ENCODE measurements around the gene RUVBL2.

Gene RUVBL2

DNA sequence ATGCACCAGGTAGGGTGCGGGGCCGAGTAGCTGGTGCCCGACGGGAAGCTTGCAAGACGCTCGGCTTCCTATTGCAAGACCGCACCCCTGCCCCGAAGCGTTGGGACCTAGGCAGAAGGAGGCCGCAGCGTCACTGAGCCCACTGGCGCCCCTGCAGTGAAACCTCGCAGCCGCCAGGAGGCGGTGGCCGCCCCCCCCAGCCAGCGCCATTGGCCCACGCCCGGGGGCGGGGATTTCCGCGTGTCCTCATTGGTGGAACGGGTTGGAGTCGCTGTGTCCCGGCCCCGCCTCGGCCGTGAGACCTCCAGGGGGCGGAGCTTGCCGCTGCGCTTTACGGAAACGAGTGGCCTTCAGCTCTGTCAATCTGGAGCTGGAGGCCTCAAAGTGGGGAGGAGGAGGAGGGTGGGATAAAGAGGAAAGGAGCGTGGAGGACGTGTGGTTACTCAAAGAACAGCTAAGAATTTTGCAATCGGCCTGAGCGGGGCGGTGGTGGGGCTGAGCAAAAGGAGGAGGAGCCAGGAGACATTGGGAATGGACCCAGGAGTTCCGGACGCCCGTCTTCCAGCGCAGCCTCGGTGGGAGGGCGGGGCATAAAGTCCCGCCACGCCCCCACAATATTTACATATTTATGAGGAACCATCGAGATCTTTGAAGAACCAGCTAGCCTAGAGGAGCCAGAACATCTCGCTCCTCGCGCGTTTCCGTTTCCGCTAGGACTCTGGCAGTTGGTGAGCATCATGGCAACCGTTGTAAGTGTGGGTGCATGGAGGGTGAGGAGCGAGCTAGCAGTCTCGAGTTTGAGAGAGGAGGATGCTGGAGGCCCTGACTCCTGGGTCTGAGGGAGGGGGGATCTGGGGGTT, at the start of gene RUVBL2, which contains the start of gene GYS1:
TSS of gene RUVBL2 (plus strand) at position 713 of the 860 bp plus-strand sequence. CDS start at position 738, 25 bp downstream.
TSS of gene GYS1 (minus strand) at position 135 of the 860 bp plus-strand sequence. CDS start 197 bp downstream, outside the sequence.
- TF ChIP-seq, protein P1, sequence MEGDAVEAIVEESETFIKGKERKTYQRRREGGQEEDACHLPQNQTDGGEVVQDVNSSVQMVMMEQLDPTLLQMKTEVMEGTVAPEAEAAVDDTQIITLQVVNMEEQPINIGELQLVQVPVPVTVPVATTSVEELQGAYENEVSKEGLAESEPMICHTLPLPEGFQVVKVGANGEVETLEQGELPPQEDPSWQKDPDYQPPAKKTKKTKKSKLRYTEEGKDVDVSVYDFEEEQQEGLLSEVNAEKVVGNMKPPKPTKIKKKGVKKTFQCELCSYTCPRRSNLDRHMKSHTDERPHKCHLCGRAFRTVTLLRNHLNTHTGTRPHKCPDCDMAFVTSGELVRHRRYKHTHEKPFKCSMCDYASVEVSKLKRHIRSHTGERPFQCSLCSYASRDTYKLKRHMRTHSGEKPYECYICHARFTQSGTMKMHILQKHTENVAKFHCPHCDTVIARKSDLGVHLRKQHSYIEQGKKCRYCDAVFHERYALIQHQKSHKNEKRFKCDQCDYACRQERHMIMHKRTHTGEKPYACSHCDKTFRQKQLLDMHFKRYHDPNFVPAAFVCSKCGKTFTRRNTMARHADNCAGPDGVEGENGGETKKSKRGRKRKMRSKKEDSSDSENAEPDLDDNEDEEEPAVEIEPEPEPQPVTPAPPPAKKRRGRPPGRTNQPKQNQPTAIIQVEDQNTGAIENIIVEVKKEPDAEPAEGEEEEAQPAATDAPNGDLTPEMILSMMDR (IDR thresholded peaks at IDR 0.05): peak; percentile 96
- Histone ChIP-seq H3K4me3 (peak within 1 kb of the TSS; percentile 99), H3K27ac (peak within 1 kb of the TSS; percentile 94 to 100)
- peak; percentile 100 for DNase-seq (ENCODE audit: low spot score)

DNA sequence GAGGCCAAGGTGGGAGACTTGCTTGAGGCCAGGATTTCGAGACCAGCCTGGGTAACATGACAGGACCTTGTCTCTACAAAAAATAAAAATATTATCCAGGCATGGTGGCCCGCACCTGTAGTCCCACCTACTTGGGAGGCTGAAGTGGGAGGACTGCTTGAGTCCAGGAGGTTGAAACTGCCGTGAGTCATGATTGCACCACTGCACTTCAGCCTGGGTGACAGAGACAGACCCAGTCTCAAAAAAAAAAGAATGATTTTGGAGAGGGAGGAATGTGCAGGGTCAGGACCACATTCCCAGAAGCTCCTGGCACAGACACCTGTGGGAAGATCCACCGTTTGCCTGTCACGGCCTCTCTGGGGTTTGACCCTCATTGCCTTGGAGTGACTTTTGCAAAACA, 48.3 kb upstream of the RUVBL2 start:
- DNase-seq (ENCODE audit: low spot score): no peak
- H3K4me3 ChIP-seq: no peak overlapping the region
- H3K27ac ChIP-seq: no peak overlapping the region
- TF ChIP-seq, protein P1 (IDR thresholded peaks at IDR 0.05): no peak

DNA sequence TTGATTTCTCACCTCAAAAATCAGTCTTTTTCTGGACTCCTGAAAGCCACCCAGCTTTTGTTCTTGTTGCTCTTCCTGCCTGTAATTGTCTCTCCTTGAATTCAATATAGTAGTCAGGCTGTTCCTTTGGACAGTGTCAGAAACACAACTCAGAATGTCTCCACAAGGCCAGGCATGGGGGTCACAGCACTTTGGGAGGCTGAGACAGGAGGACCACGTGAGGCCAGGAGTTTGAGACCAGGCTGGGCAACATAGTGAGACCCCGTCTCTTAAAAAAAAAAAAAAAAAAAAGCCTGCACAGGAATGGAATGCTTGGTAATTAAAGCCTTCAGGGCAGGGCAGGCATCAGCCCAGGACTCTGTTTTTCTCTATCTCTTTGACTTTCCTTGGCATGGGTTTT, 47.9 kb upstream of the RUVBL2 start:
- no peak for DNase-seq (ENCODE audit: low spot score)
- H3K4me3 ChIP-seq: no peak overlapping the region
- H3K27ac ChIP-seq: no peak overlapping the region
- TF ChIP-seq, protein P1 (IDR thresholded peaks at IDR 0.05): no peak

DNA sequence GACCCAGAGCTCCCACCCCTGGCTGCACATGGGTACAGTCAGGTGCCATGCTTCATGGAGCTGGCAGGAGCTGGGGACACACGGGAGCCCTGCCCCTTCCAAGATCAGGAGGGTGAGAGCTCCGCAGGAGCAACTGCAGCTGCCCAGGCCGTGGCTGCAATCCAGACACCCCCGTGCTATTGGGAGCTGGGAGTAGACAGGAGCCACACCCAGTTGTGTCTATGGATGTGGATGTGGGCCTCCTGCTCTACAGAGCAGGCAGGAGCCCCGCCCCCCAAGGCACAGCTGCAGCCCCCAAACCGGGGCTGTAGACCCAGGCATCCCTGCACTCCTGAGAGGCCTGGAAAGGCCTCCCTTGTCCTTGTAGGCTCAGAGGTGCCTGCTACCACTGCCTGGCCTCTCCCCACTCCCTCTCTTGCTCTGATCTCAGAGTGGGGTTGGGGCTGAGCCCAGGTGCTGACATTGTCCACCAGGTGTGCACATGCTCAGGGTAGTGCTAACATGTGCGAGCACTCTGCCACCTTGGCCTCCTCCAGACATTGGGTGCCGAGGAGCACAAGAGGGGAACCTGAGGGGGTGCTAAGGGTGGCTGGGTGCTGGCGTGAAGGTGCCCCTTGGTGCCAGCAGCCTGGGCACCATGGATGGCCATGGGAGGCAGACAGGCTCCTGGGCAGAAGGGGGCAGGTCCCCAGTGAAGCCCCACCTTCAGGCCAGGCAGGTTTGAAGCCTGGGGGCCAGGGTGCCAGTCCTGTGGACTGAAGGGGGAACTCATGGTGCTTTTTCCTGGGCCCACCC, 47.0 kb upstream of the RUVBL2 start:
- no peak overlapping the region for H3K27ac ChIP-seq
- no peak overlapping the region for H3K4me3 ChIP-seq
- no peak for DNase-seq (ENCODE audit: low spot score)
- TF ChIP-seq, protein P1 (IDR thresholded peaks at IDR 0.05): no peak

DNA sequence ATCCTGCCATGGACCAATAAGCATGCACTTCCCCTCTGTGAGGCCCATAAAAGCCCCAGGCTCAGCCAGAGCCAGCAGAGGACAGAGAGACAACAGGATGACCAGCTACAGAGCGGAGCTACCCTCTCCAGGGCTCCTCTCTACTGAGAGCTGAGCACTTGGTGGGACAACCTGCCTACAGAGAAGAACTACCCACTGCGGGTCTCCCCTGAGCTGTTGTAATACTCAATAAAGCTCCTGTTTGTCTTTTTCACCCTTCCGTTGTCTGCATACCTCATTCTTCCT, 46.5 kb upstream of the RUVBL2 start:
- TF ChIP-seq, protein P1 (IDR thresholded peaks at IDR 0.05): no peak
- Histone ChIP-seq H3K4me3 (no peak overlapping the region), H3K27ac (no peak overlapping the region)
- DNase-seq (ENCODE audit: low spot score): no peak

DNA sequence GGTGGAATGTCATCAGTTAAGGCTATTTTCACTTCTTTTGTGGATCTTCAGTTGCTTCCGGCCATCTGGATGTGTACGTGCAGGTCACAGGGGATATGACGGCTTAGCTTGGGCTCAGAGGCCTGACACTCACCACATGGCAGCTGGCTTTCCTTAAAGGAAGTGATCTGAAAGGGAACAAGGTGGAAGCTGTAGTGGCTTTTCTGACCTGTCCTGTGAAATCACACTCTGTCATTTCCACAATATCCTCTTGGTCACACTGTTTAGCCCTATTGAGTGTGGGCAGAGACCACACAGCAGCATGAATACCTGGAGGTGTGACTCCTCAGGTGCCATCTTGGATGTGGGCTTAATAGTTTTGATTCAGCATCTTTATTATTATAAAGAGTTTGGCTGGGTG, 43.5 kb upstream of the RUVBL2 start:
- TF ChIP-seq, protein P1 (IDR thresholded peaks at IDR 0.05): no peak
- no peak overlapping the region for H3K4me3 ChIP-seq
- no peak overlapping the region for H3K27ac ChIP-seq
- no peak for DNase-seq (ENCODE audit: low spot score)
